ENCODE measurements around the gene TMEM132D.
A peak's percentile ranks its signal among the peaks of the same experiment; 100 is the strongest.

Gene TMEM132D

DNA sequence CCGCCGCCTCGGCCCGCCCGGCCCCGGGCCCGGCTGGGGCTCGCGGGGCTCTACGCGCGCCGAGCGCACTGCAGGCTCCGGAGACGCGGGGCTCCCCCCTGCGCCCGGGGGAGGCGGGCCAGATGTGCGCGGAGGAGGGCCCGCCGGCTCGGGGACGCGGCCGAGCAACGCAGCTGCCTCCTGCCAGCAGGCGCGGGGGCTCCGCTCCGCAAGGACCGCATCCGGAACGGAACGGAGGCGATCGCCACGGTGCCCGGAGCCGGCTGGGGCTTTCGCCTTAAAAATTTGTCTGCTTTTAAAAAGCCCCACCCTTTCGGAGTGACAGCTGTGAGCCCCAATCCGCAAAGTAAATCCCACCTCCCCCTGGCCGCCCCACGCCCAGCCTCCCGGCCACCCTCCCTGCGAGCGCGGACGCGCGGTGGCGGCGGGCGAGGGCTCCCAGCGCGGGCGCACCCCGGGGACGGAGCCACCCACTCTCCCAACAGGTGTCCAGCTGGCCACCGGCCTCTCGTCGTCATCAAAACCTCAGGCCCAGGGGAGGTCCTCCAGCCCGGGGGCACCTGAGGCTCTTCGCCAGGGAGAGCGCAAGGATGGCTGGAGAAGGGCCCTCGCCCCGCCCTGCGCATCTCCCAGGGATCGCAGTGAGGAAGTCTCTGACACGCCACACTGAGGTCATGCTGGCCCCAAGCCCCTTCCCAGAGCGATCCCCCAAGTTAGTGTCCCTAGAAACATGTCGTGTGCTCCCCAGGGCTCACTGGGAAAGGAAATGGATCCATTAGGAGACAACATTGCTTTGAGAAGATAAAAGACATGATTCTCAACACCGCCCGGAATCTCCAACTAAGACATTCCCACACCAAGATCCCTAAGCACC, at the start of gene TMEM132D:
Gene TMEM132D (minus strand): TSS at position 70 of the 874 bp plus-strand sequence.
- Histone ChIP-seq H3K27me3 (ENCODE audit: control insufficient read depth, insufficient read depth, low read length) (peaks cover 71% of the 10 kb centered on the region), H3K9ac (ENCODE audit: low read depth, low read length) (peak within 1 kb of the TSS; percentile 74), H3K4me3 (ENCODE audit: low read depth, low read length) (peak within 1 kb of the TSS; percentile 72), H3K4me1 (ENCODE audit: control insufficient read depth, insufficient read depth, low read length) (peaks cover 7% of the 10 kb centered on the region), H3K36me3 (ENCODE audit: control insufficient read depth, insufficient read depth, low read length) (no peaks in the 10 kb centered on the region), H3K9me3 (ENCODE audit: control insufficient read depth, insufficient read depth, low read length) (no peaks in the 10 kb centered on the region)

DNA sequence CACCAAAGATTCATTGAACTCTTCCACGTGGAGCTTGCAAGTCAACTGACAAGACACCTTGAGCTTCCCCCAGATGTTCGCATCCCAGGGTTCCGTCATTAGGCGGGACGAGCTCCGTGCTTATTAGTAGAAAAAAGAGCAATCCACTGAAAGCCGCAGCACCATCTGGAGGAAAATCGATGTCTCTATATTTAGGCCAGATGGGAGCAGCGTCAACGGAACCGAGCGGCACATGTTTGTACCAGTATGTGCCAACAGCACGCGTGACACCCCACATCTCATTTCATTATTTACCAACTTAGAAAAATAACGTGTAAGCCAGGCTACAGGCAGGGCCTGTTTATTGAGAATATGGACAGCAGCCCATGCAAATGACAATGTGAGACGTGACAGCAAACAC, 45.8 kb upstream of the TMEM132D start:
- peaks cover 10% of the 10 kb centered on the region for H3K27me3 ChIP-seq (ENCODE audit: control insufficient read depth, insufficient read depth, low read length)
- H3K9me3 ChIP-seq (ENCODE audit: control insufficient read depth, insufficient read depth, low read length), result peaks cover 3% of the 10 kb centered on the region
- no peaks in the 10 kb centered on the region for H3K36me3 ChIP-seq (ENCODE audit: control insufficient read depth, insufficient read depth, low read length)
- H3K4me3 ChIP-seq (ENCODE audit: low read depth, low read length), result no peak overlapping the region
- H3K4me1 ChIP-seq (ENCODE audit: control insufficient read depth, insufficient read depth, low read length), result no peaks in the 10 kb centered on the region
- no peak overlapping the region for H3K9ac ChIP-seq (ENCODE audit: low read depth, low read length)

DNA sequence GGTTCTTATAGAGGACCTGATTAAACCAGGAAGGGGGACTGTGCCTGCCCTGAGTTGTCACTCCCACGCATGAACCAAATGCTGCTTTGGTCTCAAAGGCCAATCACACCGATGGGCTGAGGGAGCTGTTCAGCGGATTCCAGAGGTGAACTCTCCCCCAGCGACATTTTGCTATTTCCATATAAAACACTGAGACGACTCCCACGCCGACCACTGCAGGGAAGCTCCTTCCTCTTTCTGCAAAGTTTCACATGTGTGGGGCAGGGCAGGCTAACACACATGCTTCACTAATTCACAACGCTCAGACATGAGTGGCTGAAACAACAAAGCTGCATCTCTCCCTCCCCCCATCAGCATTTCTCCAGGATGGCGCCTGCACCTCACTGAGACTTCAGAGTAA, 37.8 kb upstream of the TMEM132D start:
- no peak overlapping the region for H3K9ac ChIP-seq (ENCODE audit: low read depth, low read length)
- no peaks in the 10 kb centered on the region for H3K36me3 ChIP-seq (ENCODE audit: control insufficient read depth, insufficient read depth, low read length)
- H3K4me3 ChIP-seq (ENCODE audit: low read depth, low read length), result no peak overlapping the region
- no peaks in the 10 kb centered on the region for H3K9me3 ChIP-seq (ENCODE audit: control insufficient read depth, insufficient read depth, low read length)
- H3K4me1 ChIP-seq (ENCODE audit: control insufficient read depth, insufficient read depth, low read length), result no peaks in the 10 kb centered on the region
- H3K27me3 ChIP-seq (ENCODE audit: control insufficient read depth, insufficient read depth, low read length), result peaks cover 14% of the 10 kb centered on the region

DNA sequence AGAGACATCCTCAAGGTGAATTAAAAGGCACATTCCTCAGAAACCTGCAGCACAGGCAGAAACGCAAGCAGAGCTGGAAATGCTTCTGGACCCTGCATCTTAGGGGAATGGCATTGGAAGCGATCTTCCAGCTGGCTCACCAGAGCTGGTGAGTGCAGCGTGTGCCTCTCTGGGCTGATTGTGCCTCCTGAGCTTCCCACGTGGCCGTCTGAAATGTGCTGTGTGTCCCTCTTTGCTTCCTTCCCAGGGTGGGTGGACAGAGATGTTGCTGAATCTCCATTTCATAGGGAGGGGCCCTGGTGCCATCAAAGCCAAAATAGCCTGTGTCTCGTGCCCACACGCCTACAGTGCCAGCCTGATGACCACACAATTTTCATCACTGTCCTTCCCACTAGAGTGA, 34.3 kb upstream of the TMEM132D start:
- no peak overlapping the region for H3K9ac ChIP-seq (ENCODE audit: low read depth, low read length)
- H3K27me3 ChIP-seq (ENCODE audit: control insufficient read depth, insufficient read depth, low read length), result peaks cover 16% of the 10 kb centered on the region
- no peaks in the 10 kb centered on the region for H3K4me1 ChIP-seq (ENCODE audit: control insufficient read depth, insufficient read depth, low read length)
- H3K4me3 ChIP-seq (ENCODE audit: low read depth, low read length), result no peak overlapping the region
- H3K36me3 ChIP-seq (ENCODE audit: control insufficient read depth, insufficient read depth, low read length), result no peaks in the 10 kb centered on the region
- H3K9me3 ChIP-seq (ENCODE audit: control insufficient read depth, insufficient read depth, low read length), result no peaks in the 10 kb centered on the region

DNA sequence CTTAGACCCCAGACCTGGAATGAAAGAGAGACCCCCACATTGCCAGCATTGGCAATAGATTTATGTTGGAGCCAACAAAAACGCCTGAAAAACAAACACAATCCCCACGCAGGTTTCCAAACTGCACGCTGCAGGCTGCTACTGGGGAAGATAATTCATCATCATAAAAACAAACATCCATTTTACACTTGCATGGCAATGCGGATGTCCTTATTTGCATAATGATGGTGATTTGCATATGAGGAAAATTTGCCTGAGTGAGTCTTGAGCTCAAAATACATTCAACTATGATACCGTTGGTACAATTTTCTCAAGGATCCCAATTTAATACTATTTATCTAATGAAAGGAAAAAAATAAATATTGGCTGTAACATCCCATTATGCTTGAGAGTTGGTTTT, 33.6 kb upstream of the TMEM132D start:
- Histone ChIP-seq H3K4me1 (ENCODE audit: control insufficient read depth, insufficient read depth, low read length) (no peaks in the 10 kb centered on the region), H3K9ac (ENCODE audit: low read depth, low read length) (no peak overlapping the region), H3K36me3 (ENCODE audit: control insufficient read depth, insufficient read depth, low read length) (no peaks in the 10 kb centered on the region), H3K27me3 (ENCODE audit: control insufficient read depth, insufficient read depth, low read length) (peaks cover 15% of the 10 kb centered on the region), H3K4me3 (ENCODE audit: low read depth, low read length) (no peak overlapping the region), H3K9me3 (ENCODE audit: control insufficient read depth, insufficient read depth, low read length) (no peaks in the 10 kb centered on the region)

DNA sequence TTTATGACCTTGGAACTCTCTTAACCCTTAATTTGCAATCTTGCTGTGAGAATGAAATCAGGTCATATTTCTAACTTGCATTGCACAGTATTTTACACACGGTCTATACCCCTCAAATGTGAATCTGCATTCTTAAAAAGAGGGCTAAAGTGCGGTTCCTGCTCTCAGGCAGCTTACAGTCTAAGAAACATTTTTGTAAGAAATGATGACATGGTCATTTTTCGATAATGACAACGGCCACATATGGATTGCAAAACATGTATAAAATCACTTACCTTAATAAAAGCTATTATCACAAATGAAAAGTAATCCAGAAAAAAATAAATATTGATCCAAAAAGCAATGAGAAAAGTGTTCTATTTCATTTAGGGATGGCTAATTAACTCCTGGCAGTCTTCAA, 24.8 kb upstream of the TMEM132D start:
- H3K27me3 ChIP-seq (ENCODE audit: control insufficient read depth, insufficient read depth, low read length), result no peaks in the 10 kb centered on the region
- no peaks in the 10 kb centered on the region for H3K9me3 ChIP-seq (ENCODE audit: control insufficient read depth, insufficient read depth, low read length)
- no peak overlapping the region for H3K4me3 ChIP-seq (ENCODE audit: low read depth, low read length)
- no peak overlapping the region for H3K9ac ChIP-seq (ENCODE audit: low read depth, low read length)
- H3K4me1 ChIP-seq (ENCODE audit: control insufficient read depth, insufficient read depth, low read length), result no peaks in the 10 kb centered on the region
- H3K36me3 ChIP-seq (ENCODE audit: control insufficient read depth, insufficient read depth, low read length), result no peaks in the 10 kb centered on the region

DNA sequence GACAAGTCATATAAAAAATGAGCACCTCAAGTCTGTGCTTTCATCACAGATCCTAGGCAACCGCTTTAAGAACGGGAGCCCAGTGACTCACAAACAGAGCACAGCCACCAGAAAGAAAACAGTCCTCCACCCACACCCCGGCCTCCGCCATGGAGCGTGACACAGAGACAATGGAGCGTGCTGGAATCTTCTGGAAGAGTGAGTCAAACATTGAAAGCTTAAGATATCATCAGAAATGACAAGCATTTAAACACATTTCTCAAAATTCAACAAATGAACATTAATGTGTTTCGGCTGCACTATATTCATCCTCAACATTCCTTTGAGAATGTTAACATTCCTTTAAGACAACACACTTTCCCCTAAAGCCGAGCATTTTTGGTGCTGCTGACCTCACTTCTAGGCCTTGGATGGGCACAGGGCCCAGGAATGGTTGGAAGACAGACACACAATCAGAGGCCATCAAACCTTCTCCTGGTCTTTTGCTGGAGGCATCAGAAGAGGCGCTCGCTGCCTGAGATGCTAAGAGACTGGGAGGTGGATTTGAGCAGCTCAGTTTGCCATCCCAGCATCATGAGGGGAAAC, 23.6 kb upstream of the TMEM132D start:
- no peaks in the 10 kb centered on the region for H3K4me1 ChIP-seq (ENCODE audit: control insufficient read depth, insufficient read depth, low read length)
- no peaks in the 10 kb centered on the region for H3K27me3 ChIP-seq (ENCODE audit: control insufficient read depth, insufficient read depth, low read length)
- H3K36me3 ChIP-seq (ENCODE audit: control insufficient read depth, insufficient read depth, low read length), result no peaks in the 10 kb centered on the region
- no peak overlapping the region for H3K4me3 ChIP-seq (ENCODE audit: low read depth, low read length)
- H3K9ac ChIP-seq (ENCODE audit: low read depth, low read length), result no peak overlapping the region
- no peaks in the 10 kb centered on the region for H3K9me3 ChIP-seq (ENCODE audit: control insufficient read depth, insufficient read depth, low read length)

DNA sequence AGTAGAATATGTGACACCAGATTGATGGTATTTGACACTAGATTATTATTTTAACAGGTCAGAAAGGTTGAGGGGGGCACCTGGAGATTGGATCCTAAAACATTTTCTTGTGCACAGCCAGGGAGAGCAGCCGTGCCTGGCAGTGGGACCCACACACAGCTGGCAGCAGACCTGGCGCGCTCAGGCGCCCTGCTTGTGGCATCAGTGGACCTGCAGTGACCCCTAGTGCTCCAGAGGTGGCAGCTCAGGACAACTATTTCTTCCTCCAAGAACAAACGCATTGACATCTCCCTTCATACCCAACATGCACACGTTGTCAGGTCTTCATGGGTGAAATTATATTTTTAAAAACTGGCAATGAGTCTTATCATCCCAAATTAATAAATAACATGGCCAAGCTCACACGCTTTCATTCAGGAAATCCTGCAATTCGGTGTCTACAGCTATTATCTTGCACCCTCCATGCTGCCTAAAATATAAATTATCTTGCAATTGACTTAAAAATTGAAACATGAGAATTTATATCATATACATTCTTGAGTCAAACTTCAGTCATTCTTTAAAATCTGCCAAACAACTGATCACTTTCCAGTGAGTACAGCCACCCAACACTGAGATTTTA, 7.7 kb upstream of the TMEM132D start:
- Histone ChIP-seq H3K4me1 (ENCODE audit: control insufficient read depth, insufficient read depth, low read length) (no peaks in the 10 kb centered on the region), H3K9ac (ENCODE audit: low read depth, low read length) (no peak overlapping the region), H3K9me3 (ENCODE audit: control insufficient read depth, insufficient read depth, low read length) (no peaks in the 10 kb centered on the region), H3K36me3 (ENCODE audit: control insufficient read depth, insufficient read depth, low read length) (no peaks in the 10 kb centered on the region), H3K27me3 (ENCODE audit: control insufficient read depth, insufficient read depth, low read length) (peaks cover 25% of the 10 kb centered on the region), H3K4me3 (ENCODE audit: low read depth, low read length) (no peak overlapping the region)

DNA sequence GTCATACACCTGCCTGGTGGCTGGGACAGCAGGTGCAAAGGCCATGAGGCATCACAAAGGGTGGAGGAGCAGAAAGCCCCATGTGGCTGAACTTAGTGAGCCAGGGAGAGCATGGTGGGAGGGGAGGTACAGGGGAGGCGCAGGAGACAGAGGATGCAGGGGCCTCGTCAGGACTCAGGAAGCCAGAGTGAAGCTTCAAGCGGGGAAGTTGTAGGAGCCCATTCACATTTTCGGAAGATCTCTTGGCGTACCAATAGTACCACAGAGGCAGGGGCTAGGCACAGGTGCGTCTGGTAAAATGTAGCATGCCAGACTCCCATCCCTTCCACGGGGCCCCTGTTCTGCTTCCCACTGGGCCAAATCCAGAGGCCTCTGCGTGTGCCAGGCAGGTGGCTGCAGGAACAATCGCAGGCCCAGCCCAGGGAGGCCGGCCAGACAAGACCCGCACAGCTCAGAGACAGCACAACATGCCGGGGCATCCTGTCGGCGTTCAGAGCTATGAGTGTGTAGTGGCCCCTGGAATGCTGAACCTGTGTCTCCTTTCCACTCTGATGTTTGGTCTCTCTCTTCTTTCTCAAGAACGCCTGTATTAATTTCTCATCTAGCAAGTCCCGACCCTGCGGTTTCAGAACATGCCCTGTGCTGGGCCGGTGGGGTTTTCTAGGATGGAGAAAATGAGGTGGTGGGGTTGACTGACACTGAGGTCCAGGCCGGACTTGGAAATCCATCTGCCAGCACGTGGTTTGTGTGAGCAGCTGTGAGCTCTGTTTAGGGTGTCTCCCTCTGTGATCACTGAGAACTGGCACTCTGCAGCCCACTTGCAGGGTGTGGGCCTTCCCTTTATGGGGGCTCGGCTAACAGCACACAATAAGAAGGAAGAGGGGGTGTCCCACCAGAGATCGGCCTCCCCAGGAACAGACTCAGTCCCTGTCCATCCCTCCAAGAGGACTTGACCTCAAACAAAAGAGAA, 5.5 kb upstream of the TMEM132D start:
- H3K4me1 ChIP-seq (ENCODE audit: control insufficient read depth, insufficient read depth, low read length), result peaks cover 3% of the 10 kb centered on the region
- H3K9me3 ChIP-seq (ENCODE audit: control insufficient read depth, insufficient read depth, low read length), result no peaks in the 10 kb centered on the region
- no peaks in the 10 kb centered on the region for H3K36me3 ChIP-seq (ENCODE audit: control insufficient read depth, insufficient read depth, low read length)
- H3K9ac ChIP-seq (ENCODE audit: low read depth, low read length), result no peak overlapping the region
- H3K4me3 ChIP-seq (ENCODE audit: low read depth, low read length), result no peak overlapping the region
- H3K27me3 ChIP-seq (ENCODE audit: control insufficient read depth, insufficient read depth, low read length), result peaks cover 47% of the 10 kb centered on the region

DNA sequence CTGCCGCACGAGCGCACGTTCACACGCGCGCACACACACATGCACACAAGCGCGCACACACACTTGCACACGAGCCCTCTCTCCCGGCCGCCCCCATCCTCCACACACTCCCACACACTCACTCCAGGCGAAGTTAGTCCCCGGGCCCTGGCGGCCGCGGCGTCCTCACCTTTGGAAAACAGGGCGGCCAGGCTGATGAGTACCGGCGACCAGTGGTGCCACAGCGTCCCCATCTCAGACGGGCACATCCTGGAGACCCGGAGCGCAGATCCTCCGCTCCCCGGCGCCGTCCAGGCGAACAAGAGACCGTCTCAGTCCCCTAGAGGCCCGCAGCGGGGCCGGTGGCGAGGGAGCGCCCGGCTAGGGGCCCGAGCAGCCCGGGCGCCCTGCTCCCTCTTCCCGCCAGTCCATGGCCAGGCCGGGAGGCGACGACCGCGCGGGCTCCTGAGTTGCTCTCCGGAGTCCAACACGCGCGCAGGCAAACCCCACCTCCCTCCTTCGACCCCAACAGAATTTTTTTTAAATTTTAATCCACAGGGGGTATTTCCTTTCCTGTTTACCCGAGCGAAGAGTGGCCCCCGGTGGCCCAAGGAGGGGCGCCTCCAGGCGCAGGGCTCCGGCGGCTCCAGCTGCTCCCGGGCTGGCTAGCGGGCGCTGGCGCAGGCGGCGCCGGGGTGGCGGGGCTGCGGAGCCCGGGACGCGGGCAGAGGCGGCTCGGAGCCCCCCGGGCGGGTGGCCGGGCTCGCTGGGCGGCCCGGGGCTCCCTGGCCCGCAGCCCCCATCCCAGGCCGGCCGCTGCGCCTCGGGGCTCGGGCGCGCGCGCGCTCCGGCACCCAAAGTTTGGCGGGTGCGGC, 506 bp downstream of the TMEM132D start:
- no peaks in the 10 kb centered on the region for H3K9me3 ChIP-seq (ENCODE audit: control insufficient read depth, insufficient read depth, low read length)
- H3K4me3 ChIP-seq (ENCODE audit: low read depth, low read length), result peak overlapping the region; percentile 72
- H3K36me3 ChIP-seq (ENCODE audit: control insufficient read depth, insufficient read depth, low read length), result no peaks in the 10 kb centered on the region
- peaks cover 7% of the 10 kb centered on the region for H3K4me1 ChIP-seq (ENCODE audit: control insufficient read depth, insufficient read depth, low read length)
- peaks cover 66% of the 10 kb centered on the region for H3K27me3 ChIP-seq (ENCODE audit: control insufficient read depth, insufficient read depth, low read length)
- peak overlapping the region; percentile 74 for H3K9ac ChIP-seq (ENCODE audit: low read depth, low read length)

Data from iPS-15b (cell line).